K562 (cell line): ENCODE measurements around the gene CDYL.

ENCODE experiments used
- CHD1 ChIP-seq: fragments of 200-600 bp; sonication (generic); IDR thresholded peaks from one replicate; pipeline ENCODE4 v1.6.1; 2012; ENCODE audit warnings: mild to moderate bottlenecking, moderate library complexity, low read length, inconsistent platforms
- MYC ChIP-seq, 2 experiments: fragments of 250-450 bp in 1 of 2; sonication (Bioruptor Pico) in 1 of 2; IDR thresholded peaks; 2 replicates each; pipeline versions ENCODE4 v1.5.1 to v1.6.1; 2012 to 2021; ENCODE audit warnings: low read depth in 2 of 2, borderline replicate concordance in 1 of 2, improper control_type of control experiment in 1 of 2, low read length in 1 of 2, mild to moderate bottlenecking in 1 of 2, moderate library complexity in 1 of 2
- POLR2A ChIP-seq: fragments of 450-650 bp; conservative IDR thresholded peaks from 2 replicates; pipeline ENCODE4 v1.6.1; 2016
- U2AF1 ChIP-seq: fragments of 200-400 bp; formaldehyde crosslinking; optimal IDR thresholded peaks from 2 replicates; pipeline ENCODE3; 2017; ENCODE audit warnings: mild to moderate bottlenecking, low read depth, low read length, moderate library complexity
- ZFP30 ChIP-seq: fragments of 250-450 bp; sonication (Bioruptor Pico); IDR thresholded peaks from 2 replicates; pipeline ENCODE4 v1.8.0; 2022; ENCODE audit warnings: moderate library complexity, mild to moderate bottlenecking, inconsistent platforms, borderline replicate concordance
- ZFP36 ChIP-seq: fragments of 150-350 bp; IDR thresholded peaks from 2 replicates; pipeline ENCODE4 v1.6.1; 2018; ENCODE audit warnings: low read length, low read depth; ENCODE audit not compliant: partially characterized antibody
- ZNF165 ChIP-seq: fragments of 250-450 bp; sonication (Bioruptor Pico); IDR thresholded peaks from 2 replicates; pipeline ENCODE4 v1.4.0; 2020; ENCODE audit warnings: borderline replicate concordance
- TF ChIP-seq, protein P1 (sequence below), 2 experiments: fragments of 450-650 bp; formaldehyde crosslinking in 1 of 2; IDR thresholded peaks; 2 replicates each; pipeline versions ENCODE4 v1.4.0 to v1.6.1; 2014 to 2020; ENCODE audit warnings: mild to moderate bottlenecking in 2 of 2, borderline replicate concordance in 1 of 2, low read depth in 1 of 2
- TF ChIP-seq, protein P2 (sequence below): fragments of 250-450 bp; sonication (Bioruptor Pico); IDR thresholded peaks from 2 replicates; pipeline ENCODE4 v1.5.0; 2022; ENCODE audit warnings: mild to moderate bottlenecking

- TF ChIP-seq ZFP30 (CRISPR knock-in tag), result no peak
- TF ChIP-seq, protein P1, sequence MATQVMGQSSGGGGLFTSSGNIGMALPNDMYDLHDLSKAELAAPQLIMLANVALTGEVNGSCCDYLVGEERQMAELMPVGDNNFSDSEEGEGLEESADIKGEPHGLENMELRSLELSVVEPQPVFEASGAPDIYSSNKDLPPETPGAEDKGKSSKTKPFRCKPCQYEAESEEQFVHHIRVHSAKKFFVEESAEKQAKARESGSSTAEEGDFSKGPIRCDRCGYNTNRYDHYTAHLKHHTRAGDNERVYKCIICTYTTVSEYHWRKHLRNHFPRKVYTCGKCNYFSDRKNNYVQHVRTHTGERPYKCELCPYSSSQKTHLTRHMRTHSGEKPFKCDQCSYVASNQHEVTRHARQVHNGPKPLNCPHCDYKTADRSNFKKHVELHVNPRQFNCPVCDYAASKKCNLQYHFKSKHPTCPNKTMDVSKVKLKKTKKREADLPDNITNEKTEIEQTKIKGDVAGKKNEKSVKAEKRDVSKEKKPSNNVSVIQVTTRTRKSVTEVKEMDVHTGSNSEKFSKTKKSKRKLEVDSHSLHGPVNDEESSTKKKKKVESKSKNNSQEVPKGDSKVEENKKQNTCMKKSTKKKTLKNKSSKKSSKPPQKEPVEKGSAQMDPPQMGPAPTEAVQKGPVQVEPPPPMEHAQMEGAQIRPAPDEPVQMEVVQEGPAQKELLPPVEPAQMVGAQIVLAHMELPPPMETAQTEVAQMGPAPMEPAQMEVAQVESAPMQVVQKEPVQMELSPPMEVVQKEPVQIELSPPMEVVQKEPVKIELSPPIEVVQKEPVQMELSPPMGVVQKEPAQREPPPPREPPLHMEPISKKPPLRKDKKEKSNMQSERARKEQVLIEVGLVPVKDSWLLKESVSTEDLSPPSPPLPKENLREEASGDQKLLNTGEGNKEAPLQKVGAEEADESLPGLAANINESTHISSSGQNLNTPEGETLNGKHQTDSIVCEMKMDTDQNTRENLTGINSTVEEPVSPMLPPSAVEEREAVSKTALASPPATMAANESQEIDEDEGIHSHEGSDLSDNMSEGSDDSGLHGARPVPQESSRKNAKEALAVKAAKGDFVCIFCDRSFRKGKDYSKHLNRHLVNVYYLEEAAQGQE (IDR thresholded peaks at IDR 0.05; ENCODE audit: borderline replicate concordance), result no peak
- TF ChIP-seq, protein P1 (CRISPR knock-in tag; IDR thresholded peaks at IDR 0.05; ENCODE audit: low read depth), result no peak
- TF ChIP-seq POLR2A, result no peak
- TF ChIP-seq U2AF1, result no peak
- no peak for TF ChIP-seq ZFP36
- TF ChIP-seq, protein P2, sequence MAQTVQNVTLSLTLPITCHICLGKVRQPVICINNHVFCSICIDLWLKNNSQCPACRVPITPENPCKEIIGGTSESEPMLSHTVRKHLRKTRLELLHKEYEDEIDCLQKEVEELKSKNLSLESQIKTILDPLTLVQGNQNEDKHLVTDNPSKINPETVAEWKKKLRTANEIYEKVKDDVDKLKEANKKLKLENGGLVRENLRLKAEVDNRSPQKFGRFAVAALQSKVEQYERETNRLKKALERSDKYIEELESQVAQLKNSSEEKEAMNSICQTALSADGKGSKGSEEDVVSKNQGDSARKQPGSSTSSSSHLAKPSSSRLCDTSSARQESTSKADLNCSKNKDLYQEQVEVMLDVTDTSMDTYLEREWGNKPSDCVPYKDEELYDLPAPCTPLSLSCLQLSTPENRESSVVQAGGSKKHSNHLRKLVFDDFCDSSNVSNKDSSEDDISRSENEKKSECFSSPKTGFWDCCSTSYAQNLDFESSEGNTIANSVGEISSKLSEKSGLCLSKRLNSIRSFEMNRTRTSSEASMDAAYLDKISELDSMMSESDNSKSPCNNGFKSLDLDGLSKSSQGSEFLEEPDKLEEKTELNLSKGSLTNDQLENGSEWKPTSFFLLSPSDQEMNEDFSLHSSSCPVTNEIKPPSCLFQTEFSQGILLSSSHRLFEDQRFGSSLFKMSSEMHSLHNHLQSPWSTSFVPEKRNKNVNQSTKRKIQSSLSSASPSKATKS (CRISPR knock-in tag), result no peak
- TF ChIP-seq MYC (IDR thresholded peaks at IDR 0.05; ENCODE audit: low read depth, low read length), result no peak
- no peak for TF ChIP-seq MYC (CRISPR knock-in tag; IDR thresholded peaks at IDR 0.05; ENCODE audit: borderline replicate concordance, low read depth)
- no peak for TF ChIP-seq ZNF165 (CRISPR knock-in tag)
- no peak for TF ChIP-seq CHD1
Observed at GRCh38 chr6:4846387-4846786, 70.2 kb downstream of the CDYL start.
